HepG2 (cell line): Measurements from ENCODE around the gene GRHPR. TPM values are rescaled to one million over a fixed set of nuclear protein-coding genes. Genes with fewer than 3 reads are reported as not detected.
A peak's percentile ranks its signal among the peaks of the same experiment; 100 is the strongest.

Experiments used
- AKAP8 ChIP-seq: sonication (generic); formaldehyde crosslinking; IDR thresholded peaks from 2 replicates; pipeline ENCODE4 v1.5.1; 2020; ENCODE audit warnings: mild to moderate bottlenecking, missing genetic modification reagents
- CREB1 ChIP-seq, 2 experiments: fragments of 450-650 bp in 1 of 2; IDR thresholded peaks; 2 replicates each; pipeline ENCODE4 v1.6.1; 2016 to 2017; ENCODE audit warnings: control low read depth in 1 of 2, mild to moderate bottlenecking in 1 of 2, missing compliant biosample characterization in 1 of 2, missing genetic modification characterization in 1 of 2
- KDM5B ChIP-seq: sonication (generic); formaldehyde crosslinking; IDR thresholded peaks from 2 replicates; pipeline ENCODE4 v1.4.0; 2020; ENCODE audit warnings: missing genetic modification reagents, mild to moderate bottlenecking, borderline replicate concordance
- MBD4 ChIP-seq: IDR thresholded peaks from 2 replicates; pipeline ENCODE4 v1.6.1; 2012; ENCODE audit warnings: low read length, inconsistent platforms, borderline replicate concordance
- MIXL1 ChIP-seq: IDR thresholded peaks from 2 replicates; pipeline ENCODE4 v1.6.1; 2016
- NFE2 ChIP-seq: sonication (generic); formaldehyde crosslinking; IDR thresholded peaks from 2 replicates; pipeline ENCODE4 v1.4.0; 2020; ENCODE audit warnings: missing genetic modification reagents
- NFIB ChIP-seq: sonication (generic); formaldehyde crosslinking; IDR thresholded peaks from 2 replicates; pipeline ENCODE4 v1.9.0; 2021; ENCODE audit warnings: missing genetic modification reagents, mild to moderate bottlenecking, borderline replicate concordance
- NR2F6 ChIP-seq, 2 experiments: IDR thresholded peaks; 2 replicates each; pipeline ENCODE4 v1.6.1; 2016; ENCODE audit warnings: antibody characterized with exemption in 1 of 2, mild to moderate bottlenecking in 1 of 2
- PAWR ChIP-seq: sonication (generic); formaldehyde crosslinking; IDR thresholded peaks from 2 replicates; pipeline ENCODE4 v1.4.0; 2020; ENCODE audit warnings: missing genetic modification reagents, mild to moderate bottlenecking, borderline replicate concordance
- PAX8 ChIP-seq: sonication (generic); formaldehyde crosslinking; IDR thresholded peaks from 2 replicates; pipeline ENCODE4 v1.8.0; 2022; ENCODE audit warnings: mild to moderate bottlenecking, missing genetic modification reagents, borderline replicate concordance
- PHF21A ChIP-seq: sonication (generic); formaldehyde crosslinking; IDR thresholded peaks from 2 replicates; pipeline ENCODE4 v1.5.0; 2020; ENCODE audit warnings: mild to moderate bottlenecking, missing genetic modification reagents
- REL ChIP-seq: sonication (generic); formaldehyde crosslinking; conservative IDR thresholded peaks from 2 replicates; pipeline ENCODE4 v1.8.0; 2022; ENCODE audit warnings: mild to moderate bottlenecking, missing genetic modification reagents, moderate library complexity
- SOX6 ChIP-seq, 2 experiments: fragments of 450-650 bp in 1 of 2; sonication (generic) in 1 of 2; formaldehyde crosslinking in 1 of 2; IDR thresholded peaks; 2 replicates each; pipeline versions ENCODE4 v1.4.0 to v1.6.1; 2017 to 2020; ENCODE audit warnings: antibody characterized with exemption in 1 of 2, mild to moderate bottlenecking in 1 of 2, missing genetic modification reagents in 1 of 2
- SP5 ChIP-seq: IDR thresholded peaks from 2 replicates; pipeline ENCODE4 v1.6.1; 2016; ENCODE audit warnings: low read depth, borderline replicate concordance
- TARDBP ChIP-seq: sonication (generic); formaldehyde crosslinking; IDR thresholded peaks from 2 replicates; pipeline ENCODE4 v1.8.0; 2022; ENCODE audit warnings: mild to moderate bottlenecking, missing genetic modification reagents
- TERF1 ChIP-seq: sonication (generic); formaldehyde crosslinking; IDR thresholded peaks from 2 replicates; pipeline ENCODE4 v1.8.0; 2022; ENCODE audit warnings: mild to moderate bottlenecking, missing genetic modification reagents, moderate library complexity
- TSC22D2 ChIP-seq: sonication (generic); formaldehyde crosslinking; IDR thresholded peaks from 2 replicates; pipeline ENCODE4 v1.5.1; 2020; ENCODE audit warnings: missing genetic modification reagents, mild to moderate bottlenecking, borderline replicate concordance
- U2AF1 ChIP-seq: fragments of 200-400 bp; formaldehyde crosslinking; optimal IDR thresholded peaks from 2 replicates; pipeline ENCODE3; 2017; ENCODE audit warnings: mild to moderate bottlenecking, low read depth, low read length
- ZBTB49 ChIP-seq: sonication (generic); formaldehyde crosslinking; IDR thresholded peaks from 2 replicates; pipeline ENCODE4 v1.4.0; 2020; ENCODE audit warnings: missing genetic modification reagents, borderline replicate concordance
- ZNF205 ChIP-seq: IDR thresholded peaks from 2 replicates; pipeline ENCODE4 v1.6.1; 2018; ENCODE audit warnings: missing biosample characterization, missing genetic modification reagents
- ZNF263 ChIP-seq: sonication (generic); formaldehyde crosslinking; IDR thresholded peaks from 2 replicates; pipeline ENCODE4 v1.4.0; 2020; ENCODE audit warnings: missing genetic modification reagents
- ZNF317 ChIP-seq: sonication (generic); formaldehyde crosslinking; IDR thresholded peaks from 2 replicates; pipeline ENCODE4 v1.5.0; 2020; ENCODE audit warnings: mild to moderate bottlenecking, missing genetic modification reagents
- ZNF430 ChIP-seq: sonication (generic); formaldehyde crosslinking; IDR thresholded peaks from 2 replicates; pipeline ENCODE4 v1.9.0; 2021; ENCODE audit warnings: mild to moderate bottlenecking, missing genetic modification reagents
- ZNF556 ChIP-seq: sonication (generic); formaldehyde crosslinking; IDR thresholded peaks from 2 replicates; pipeline ENCODE4 v1.4.0; 2020; ENCODE audit warnings: mild to moderate bottlenecking, missing genetic modification reagents, borderline replicate concordance
- ZNF564 ChIP-seq: sonication (generic); formaldehyde crosslinking; IDR thresholded peaks from 2 replicates; pipeline ENCODE4 v1.8.1; 2023; ENCODE audit warnings: mild to moderate bottlenecking, missing genetic modification reagents
- ZNF605 ChIP-seq: sonication (generic); formaldehyde crosslinking; IDR thresholded peaks from 2 replicates; pipeline ENCODE4 v1.8.0; 2022; ENCODE audit warnings: mild to moderate bottlenecking, missing genetic modification reagents
- ZNF615 ChIP-seq: sonication (generic); formaldehyde crosslinking; IDR thresholded peaks from 2 replicates; pipeline ENCODE4 v1.5.0; 2020; ENCODE audit warnings: mild to moderate bottlenecking, missing genetic modification reagents, borderline replicate concordance
- ZNF772 ChIP-seq: sonication (generic); formaldehyde crosslinking; IDR thresholded peaks from 2 replicates; pipeline ENCODE4 v1.5.0; 2020; ENCODE audit warnings: mild to moderate bottlenecking, missing genetic modification reagents
- ZNF792 ChIP-seq: IDR thresholded peaks from 2 replicates; pipeline ENCODE4 v1.6.1; 2016
- ZNF850 ChIP-seq: sonication (generic); formaldehyde crosslinking; conservative IDR thresholded peaks from 2 replicates; pipeline ENCODE4 v1.9.0; 2021; ENCODE audit warnings: mild to moderate bottlenecking, missing genetic modification reagents
- ZSCAN25 ChIP-seq: sonication (generic); formaldehyde crosslinking; IDR thresholded peaks from 2 replicates; pipeline ENCODE4 v1.8.0; 2022; ENCODE audit warnings: mild to moderate bottlenecking, missing genetic modification reagents
- polyA plus RNA-seq, 8 experiments: library from polyadenylated mRNA; depleted of rRNA in 3 of 8; stranded (reverse) in 7 of 8; unstranded in 1 of 8; fragments of >200 nt; fragmentation: Illumina TruSeq in 4 of 8; extraction: Trizol in 4 of 8; gene quantifications; 2 replicates each; pipeline versions ENCODE4 v1.2.1 to v1.2.3, GENCODE V29; 2011 to 2016; ENCODE audit warnings: low read depth in 4 of 8, missing spikeins in 1 of 8, mixed read lengths in 1 of 8; ENCODE audit not compliant: insufficient read depth in 1 of 8
- total RNA-seq, 5 experiments: library from RNA; depleted of rRNA; stranded (reverse); fragments of >200 nt; fragmentation: Illumina TruSeq; extraction: Trizol; gene quantifications; 2 replicates each; pipeline ENCODE4 v1.2.3, GENCODE V29; 2016; ENCODE audit warnings: low read depth in 1 of 5

Gene GRHPR
- total and polyA plus RNA-seq, 2 of the 13 experiments (the other 11 are each of a cell fraction or from before 2014, with no cell fraction given), result 113 to 115 TPM

- TF ChIP-seq ZBTB49 (CRISPR knock-in tag) (no peak), ZSCAN25 (CRISPR knock-in tag) (no peak), SP5 (CRISPR knock-in tag) (no peak), ZNF605 (0 out of 2 replicates have a peak, but pooled peaks have one; percentile 36), ZNF792 (no peak), TSC22D2 (CRISPR knock-in tag) (no peak), ZNF205 (CRISPR knock-in tag) (no peak), MBD4 (no peak), ZNF556 (CRISPR knock-in tag) (no peak), PHF21A (CRISPR knock-in tag) (no peak), SOX6 (IDR thresholded peaks at IDR 0.05) (no peak), SOX6 (CRISPR knock-in tag; IDR thresholded peaks at IDR 0.05) (no peak), TARDBP (CRISPR knock-in tag) (no peak), NR2F6 (IDR thresholded peaks at IDR 0.05) (no peak), NR2F6 (CRISPR knock-in tag; IDR thresholded peaks at IDR 0.05) (peak; percentile 22; the same call in 1 of the 2 replicates), ZNF772 (CRISPR knock-in tag) (no peak), ZNF430 (CRISPR knock-in tag) (no peak), ZNF263 (no peak), U2AF1 (no peak), ZNF615 (no peak), REL (CRISPR knock-in tag) (no peak), MIXL1 (CRISPR knock-in tag) (no peak), CREB1 (IDR thresholded peaks at IDR 0.05) (no peak), CREB1 (CRISPR knock-in tag; IDR thresholded peaks at IDR 0.05) (no peak), PAX8 (no peak), PAWR (CRISPR knock-in tag) (no peak), ZNF564 (CRISPR knock-in tag) (no peak), ZNF317 (CRISPR knock-in tag) (no peak), NFIB (CRISPR knock-in tag) (0 out of 2 replicates have a peak, but pooled peaks have one; percentile 17), AKAP8 (no peak), NFE2 (no peak), ZNF850 (CRISPR knock-in tag) (no peak), TERF1 (CRISPR knock-in tag) (no peak), KDM5B (0 out of 2 replicates have a peak, but pooled peaks have one; percentile 8)
Observed at GRCh38 chr9:37417252-37417803, 5.2 kb upstream of the GRHPR start (continued).
